GM18498 (cell line): ENCODE measurements around the gene ZCCHC14.

Experiments
- ATAC-seq: cut with Tn5 transposase; IDR thresholded peaks from one replicate; pipeline ENCODE4 v1.9.1; 2021; ENCODE audit warnings: mild to moderate bottlenecking, moderate library complexity; ENCODE audit not compliant: unreplicated experiment

Gene ZCCHC14

DNA sequence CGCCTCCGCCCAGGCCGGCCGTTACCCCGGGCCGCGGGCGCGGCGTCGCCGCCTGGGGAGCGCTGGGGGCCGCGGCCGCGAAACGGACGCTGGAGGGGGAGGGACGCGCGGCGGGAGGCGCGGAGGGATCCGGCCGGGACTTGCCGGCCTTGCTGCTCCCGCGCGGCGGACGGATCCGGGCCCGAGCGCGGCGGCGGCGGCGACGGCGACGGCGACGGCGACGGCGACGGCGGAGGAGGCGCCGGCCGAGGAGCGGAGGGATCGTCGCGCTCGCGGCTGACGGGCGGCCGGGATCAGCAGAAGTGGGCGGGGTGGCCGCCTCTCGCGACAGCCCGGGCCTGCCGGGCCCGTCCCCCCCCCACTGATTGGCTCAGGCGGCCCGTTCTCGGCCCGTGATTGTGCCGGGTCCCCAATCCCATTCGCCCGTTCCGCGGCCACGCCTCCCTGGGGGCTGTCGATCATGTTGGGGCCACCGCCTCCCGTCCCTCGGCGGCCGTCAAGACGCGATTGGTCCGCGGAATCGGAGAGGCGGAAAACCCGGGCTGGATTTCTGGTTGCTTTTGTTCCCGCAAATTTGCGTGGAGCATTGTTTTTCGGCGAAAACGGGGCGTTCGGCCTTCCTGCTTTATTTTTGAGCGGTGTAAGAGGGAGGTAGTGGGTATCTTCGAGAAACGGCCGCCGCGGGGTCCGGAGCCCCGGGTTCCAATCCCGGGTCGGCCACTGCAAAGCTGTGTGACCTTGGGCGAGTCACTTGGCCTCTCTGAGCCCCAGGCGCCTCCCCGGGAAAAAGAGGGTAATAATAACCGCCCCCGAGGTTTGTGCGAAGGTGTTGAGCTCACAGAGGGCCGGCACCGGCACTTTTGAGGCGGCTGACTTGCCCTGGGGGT, at the start of gene ZCCHC14:
Gene ZCCHC14 (minus strand): TSS at position 304 of the 887 bp plus-strand sequence. CDS start 786 bp downstream, outside the sequence.
- peak; percentile 72 for ATAC-seq

- ATAC-seq, result no peak
These were observed 49.0 kb upstream of the ZCCHC14 start for GRCh38 chr16:87541872-87542234.

GRCh38 chr16:87541147-87541871, 48.5 kb upstream of the ZCCHC14 start:
- ATAC-seq, result no peak

DNA sequence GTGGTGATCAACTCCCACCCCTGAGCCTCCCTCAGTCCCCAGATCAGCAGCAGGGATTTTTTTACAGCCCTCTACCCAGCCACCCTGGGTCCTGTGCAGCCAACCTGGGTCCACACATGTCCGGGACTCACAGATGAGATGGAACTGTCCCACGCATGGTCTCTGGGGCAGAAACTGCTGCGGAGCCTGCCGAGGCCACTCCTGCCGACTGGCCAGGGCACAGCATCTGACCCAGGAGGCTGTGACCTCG, 48.0 kb upstream of the ZCCHC14 start:
- ATAC-seq, result no peak

GRCh38 chr16:87540072-87540896, 47.5 kb upstream of the ZCCHC14 start:
- no peak for ATAC-seq

DNA sequence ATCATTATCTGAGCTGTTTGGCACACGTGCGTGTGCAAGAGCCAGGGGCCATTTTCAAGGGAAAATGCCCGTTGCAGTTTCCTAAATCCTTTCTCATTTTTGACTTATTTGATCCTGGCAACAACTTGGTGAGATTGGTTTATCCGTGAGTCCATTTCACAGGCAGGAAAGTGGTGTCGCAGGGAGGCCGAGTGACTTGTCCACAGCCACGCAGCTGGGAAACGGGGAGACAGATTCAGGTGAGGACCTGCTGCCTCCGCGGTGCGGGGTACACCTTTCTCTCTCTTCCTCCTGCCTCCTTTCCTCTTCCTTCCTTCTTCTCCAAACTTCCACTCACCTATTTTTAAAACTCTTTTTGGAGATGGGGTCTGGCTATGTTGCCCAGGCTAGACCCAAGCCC, 46.3 kb upstream of the ZCCHC14 start:
- no peak for ATAC-seq

DNA sequence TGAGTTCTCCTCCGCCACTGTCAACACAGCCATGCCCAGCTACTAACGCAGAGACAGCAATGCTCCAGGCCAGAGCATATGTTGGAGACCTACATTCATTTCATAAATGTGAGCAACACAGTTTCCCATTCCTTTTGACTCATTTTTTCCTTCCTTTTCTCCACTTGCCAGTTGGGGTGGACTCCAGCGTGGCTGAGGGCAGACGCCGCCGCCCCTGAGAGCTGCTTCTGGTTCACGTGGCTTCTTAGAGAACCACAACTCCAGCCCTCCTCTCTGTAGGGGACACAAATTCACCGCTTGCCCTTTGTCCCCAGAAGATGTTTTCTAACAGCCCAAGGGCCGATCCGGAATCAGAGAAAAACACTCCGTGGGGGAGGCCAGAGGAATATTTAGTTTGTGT, 45.8 kb upstream of the ZCCHC14 start:
- no peak for ATAC-seq

- no peak for ATAC-seq
These were observed 45.3 kb upstream of the ZCCHC14 start for GRCh38 chr16:87538160-87538559.

DNA sequence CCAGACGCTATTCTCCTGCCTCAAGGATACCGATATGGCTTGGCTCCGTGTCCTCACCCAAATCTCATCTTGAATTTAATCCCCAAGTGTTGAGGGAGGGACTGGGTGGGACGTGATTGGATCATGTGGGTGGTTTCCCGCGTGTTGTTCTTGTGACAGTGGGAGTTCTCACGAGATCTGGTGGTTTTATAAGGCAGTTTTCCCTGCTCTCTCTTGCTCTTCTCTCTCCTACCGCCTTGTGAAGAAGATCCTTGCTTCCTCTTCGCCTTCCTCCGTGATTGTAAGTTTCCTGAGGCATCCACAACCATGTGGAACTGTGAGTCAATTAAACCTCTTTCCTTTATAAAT, 43.9 kb upstream of the ZCCHC14 start:
- ATAC-seq, result no peak

DNA sequence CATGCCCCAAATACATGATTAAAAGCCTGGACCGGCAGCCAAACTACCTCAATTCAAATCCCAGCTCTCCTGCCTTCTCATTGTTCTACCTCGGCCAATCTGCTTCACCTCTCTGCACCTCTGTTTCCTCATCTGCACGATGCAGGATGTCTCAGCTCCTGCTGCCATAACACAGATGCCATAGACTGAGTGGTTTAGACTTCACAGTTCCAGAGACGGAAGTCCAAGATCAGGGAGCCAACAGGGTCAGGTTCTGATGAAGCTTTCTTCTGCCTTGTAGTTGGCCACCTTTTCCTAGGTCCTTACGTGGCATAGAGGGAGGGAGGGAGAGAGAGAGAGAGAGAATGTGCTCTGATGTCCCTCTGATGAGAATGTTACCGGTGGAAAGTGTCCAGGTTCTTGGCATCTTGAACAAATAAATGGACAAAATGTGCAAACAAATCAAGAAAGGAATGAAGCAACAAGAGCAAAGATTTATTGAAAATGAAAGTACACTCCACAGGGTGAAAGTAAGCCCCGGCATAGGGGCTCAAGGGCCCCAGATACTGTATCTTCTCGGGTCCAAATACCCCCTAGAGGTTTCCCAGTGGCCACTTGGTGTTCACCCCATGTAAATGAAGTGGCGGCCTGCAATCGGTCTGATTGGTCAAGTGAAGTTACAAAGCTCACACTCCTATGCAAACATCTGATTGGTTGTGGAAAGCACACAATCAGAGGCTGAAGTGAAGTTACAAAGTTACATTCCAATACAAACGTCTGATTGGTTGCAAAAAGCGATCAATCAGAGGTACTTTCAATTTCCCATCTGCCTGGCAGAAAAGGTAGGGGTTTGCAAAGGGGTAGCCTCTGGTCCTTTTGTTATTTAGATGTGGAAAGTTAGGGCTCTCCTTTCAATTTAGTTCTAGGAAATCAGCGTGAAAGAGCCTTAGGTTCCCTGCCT, 43.3 kb upstream of the ZCCHC14 start:
- ATAC-seq, result no peak

- ATAC-seq, result no peak
These were observed 42.6 kb upstream of the ZCCHC14 start for GRCh38 chr16:87535457-87535854.

- ATAC-seq, result no peak
These were observed 41.9 kb upstream of the ZCCHC14 start for GRCh38 chr16:87534751-87535150.

DNA sequence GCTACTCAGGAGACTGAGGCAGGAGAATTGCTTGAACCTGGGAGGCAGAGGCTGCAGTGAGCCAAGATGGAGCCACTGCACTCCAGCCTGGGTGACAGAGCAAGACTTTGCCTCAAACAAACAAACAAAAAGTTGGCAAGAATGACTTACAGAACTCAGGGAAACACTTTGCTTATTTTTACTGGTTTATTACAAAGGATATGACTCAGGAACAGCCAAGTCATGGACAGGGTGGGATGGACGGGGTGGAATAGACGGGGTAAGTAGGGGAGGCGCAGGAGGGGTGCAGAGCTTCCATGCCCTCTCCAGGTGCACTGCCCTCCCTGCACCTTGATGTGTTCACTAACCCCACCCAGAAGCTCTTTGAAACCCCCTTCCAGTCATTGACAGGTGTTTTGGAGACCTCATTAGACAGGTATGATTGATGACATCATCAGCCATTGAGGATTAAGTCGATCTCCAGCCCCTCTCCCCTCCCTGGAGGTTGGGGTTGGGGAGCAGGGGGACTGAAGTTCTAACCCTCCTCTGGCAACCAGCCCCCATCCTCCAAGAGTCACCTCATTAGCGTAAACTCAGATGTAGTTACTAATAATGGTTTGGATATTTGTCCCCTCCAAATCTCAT, 41.3 kb upstream of the ZCCHC14 start:
- ATAC-seq, result no peak

- ATAC-seq, result no peak
These were observed 40.2 kb upstream of the ZCCHC14 start for GRCh38 chr16:87533061-87533460.

GRCh38 chr16:87531418-87531817, 38.6 kb upstream of the ZCCHC14 start:
- ATAC-seq, result no peak

DNA sequence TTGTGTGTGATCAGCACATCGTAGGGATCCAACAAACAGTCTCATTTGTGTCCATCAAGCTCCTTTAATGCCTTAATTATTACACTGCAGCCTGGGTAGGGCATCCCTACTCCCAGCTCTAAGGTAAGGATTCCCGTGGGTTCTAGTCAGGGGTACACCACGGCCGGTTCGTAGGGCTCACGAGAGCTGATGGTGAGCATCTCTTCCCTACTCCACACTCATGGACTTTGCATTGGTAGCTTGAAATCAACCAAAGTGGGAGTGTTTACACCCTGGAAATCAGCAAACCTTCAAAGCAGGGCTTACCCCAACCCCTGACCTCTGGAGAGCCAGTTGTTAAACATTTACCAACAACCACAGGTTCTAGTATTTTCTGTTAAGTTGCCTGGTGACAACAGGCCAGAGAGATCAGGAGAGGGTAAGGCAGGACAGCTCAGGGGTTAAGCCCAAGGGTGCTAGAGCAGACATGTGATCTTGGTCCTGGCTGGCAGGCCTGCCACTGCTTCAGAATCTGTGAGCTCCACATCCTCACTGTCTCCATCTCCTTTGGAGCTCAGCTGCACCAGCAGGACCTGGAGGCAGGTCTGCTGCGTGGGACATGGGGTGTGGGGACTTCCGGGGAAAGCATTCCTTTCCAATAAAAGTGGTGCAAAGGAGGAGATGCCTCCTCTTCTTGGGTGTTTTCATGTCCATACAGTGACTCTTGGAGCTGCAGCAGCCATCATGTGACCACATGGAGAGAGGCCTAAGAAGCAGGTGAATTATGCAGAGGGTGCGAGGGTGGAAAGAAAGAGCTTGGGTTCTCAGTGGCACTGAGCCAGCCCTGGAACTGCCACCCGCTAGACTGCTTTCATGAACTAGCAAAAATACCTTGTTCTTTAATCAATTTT, 36.1 kb upstream of the ZCCHC14 start:
- ATAC-seq, result no peak

GRCh38 chr16:87527055-87527724, 34.4 kb upstream of the ZCCHC14 start:
- no peak for ATAC-seq

- ATAC-seq, result no peak
These were observed 33.6 kb upstream of the ZCCHC14 start for GRCh38 chr16:87526238-87526947.
